ENCODE results near the gene RAD51.

The RAD51 gene

DNA sequence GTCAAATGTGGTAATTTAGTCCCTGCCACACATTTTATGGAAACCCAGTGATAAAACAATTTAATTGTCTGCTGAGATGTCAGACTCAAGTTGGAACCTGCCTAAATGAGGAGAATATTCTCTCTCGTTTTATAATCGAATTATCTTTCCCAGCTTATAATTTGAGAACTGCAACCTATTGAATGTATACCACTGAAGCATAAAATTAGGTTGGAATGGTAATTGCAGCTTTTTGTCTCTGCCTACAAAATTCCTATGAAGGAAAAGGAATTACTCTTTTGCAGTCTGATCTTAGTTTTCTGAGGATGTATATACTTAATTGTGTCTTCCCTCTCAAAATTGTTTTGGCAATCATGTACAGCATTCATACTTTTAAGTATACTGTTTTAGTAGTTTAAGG is 28.9 kb downstream of the RAD51 start:
- no peak for DNase-seq

DNA sequence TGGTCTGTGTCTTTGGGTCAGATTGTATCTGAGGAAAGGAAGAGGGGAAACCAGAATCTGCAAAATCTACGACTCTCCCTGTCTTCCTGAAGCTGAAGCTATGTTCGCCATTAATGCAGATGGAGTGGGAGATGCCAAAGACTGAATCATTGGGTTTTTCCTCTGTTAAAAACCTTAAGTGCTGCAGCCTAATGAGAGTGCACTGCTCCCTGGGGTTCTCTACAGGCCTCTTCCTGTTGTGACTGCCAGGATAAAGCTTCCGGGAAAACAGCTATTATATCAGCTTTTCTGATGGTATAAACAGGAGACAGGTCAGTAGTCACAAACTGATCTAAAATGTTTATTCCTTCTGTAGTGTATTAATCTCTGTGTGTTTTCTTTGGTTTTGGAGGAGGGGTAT is 36.1 kb downstream of the RAD51 start:
- DNase-seq, result no peak

- DNase-seq, result no peak
These were observed 41.6 kb downstream of the RAD51 start for GRCh38 chr15:40736575-40736974.

DNA sequence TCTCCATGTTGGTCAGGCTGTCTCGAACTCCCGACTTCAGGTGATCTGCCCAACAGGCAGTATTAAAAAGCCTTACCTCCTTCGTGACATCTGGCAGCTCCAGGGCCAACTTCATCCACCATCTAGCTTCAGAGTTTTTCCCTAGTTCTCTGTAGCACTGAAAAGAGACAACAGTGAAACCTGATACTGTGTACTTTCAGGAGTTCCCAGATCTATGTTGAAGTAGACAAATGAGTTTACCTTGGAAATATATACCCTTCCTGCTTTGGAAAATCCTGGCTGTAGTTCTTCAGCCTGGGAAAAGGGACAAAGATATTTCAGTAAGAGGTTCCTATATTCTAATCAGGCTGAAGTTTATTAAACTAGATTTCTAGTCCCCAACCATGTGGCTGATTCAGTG is 42.1 kb downstream of the RAD51 start:
- no peak for DNase-seq

DNA sequence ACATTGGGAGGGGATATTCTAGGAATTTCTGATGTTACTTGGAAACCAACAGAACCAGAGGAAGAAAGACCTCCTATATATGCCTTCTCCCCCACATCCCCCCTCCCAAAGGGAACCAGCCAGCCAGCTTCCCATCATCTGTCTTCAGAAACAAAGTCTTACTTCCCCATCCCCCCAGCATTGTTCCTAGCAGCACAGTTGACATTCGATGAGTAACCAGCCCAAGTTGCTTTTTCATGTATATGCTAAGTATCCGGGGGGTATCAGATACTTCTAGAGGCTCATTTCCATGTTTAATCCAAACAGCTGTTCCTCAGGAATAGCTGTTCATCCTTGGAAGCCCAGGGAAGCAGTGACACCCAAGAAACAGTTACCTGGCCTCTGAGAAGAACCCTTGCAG is 44.1 kb downstream of the RAD51 start:
- no peak for DNase-seq

DNA sequence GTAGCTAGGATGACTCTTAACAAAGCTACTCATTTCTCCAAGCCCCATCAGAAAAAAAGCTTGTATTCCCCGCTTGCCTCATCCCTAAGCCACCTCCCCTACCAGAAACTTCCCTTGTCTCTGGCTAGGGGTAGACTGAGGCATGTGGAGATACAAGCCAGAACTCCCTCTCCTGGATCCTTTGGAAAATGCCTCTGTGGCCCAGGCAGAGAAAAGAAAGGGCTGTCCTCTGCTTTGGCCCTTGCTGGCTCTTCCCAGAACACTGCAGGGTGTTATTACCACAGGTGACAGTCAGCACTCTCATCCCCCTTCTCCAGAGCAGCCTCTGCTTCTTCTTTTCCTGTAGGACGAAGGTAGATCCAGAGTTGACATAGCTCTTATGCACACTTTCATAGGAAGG is 44.9 kb downstream of the RAD51 start:
- no peak for DNase-seq

- DNase-seq, result no peak
These were observed 48.5 kb downstream of the RAD51 start for GRCh38 chr15:40743485-40743901.

DNA sequence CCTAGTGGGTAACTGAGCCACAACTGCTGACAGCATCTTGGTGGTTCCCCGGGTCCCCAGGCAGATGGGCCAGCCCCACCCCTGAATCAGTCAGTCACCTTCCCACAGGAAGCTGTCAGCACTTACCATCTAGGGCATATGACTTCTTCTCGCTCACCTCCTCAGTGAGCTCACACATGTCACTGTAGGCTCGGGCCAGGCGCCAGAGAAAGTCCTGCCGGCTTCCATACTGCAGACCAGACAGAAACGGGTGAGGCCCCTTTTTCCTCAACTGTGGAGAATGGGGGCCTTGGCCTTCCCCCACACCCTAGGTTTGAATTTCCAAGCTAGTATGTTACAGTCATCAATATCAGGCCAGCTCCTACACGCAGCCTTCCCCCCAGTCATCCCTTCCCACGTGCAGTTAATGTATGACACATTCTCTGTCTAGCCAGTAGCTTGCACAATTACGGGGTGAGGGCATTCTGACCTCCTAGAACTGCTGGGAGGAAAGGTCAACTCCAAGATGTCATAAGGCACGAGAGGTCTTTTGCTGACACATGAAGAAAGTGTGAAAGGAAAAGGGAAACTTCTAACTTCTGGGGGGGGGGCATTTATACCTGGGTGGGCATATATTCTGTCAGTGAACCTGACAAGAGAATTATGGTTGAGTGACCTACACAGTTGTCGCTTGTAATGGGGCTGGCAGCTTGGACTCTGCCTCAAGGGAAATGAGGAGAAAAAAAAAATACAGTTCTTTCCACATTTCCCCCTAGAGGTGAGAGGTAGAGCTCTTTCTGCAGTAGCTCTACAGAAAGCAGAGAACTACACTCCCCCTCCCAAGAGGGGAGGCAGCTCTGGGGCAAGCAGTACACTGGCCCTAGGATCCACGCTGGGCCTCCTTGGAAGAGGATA is 49.2 kb downstream of the RAD51 start:
- no peak for DNase-seq

- DNase-seq, result no peak
These were observed 49.8 kb downstream of the RAD51 start for GRCh38 chr15:40744815-40745152.

DNA sequence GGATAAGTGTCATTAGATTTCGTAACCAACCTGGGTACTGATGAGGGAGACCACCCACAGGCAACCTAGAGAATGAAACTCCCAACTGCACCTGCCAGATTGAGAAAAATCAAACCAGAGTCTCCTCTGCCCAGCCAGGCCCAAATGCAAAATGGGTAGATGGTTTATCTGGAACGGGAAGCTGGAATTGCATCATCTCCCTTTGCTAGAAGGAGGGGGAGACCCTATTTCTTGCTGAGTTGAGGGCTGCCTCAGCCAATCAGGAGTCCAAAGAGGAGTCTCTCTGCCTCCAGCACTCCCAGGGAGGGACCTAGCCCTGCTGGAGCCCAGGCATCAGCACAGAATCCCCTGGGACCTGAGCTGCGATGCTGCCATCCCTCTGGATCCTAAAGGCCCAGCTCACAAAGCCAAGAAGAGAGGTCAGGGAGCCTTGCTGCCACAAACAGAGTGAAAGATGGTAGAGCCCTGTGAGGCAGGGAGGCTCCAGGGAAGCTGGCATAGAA is 52.0 kb downstream of the RAD51 start:
- DNase-seq, result no peak

GRCh38 chr15:40747685-40748631 is 53.0 kb downstream of the RAD51 start:
- DNase-seq, result no peak

GRCh38 chr15:40749151-40749630 is 54.2 kb downstream of the RAD51 start:
- no peak for DNase-seq

- no peak for DNase-seq
These were observed 55.9 kb downstream of the RAD51 start for GRCh38 chr15:40750885-40751284.

DNA sequence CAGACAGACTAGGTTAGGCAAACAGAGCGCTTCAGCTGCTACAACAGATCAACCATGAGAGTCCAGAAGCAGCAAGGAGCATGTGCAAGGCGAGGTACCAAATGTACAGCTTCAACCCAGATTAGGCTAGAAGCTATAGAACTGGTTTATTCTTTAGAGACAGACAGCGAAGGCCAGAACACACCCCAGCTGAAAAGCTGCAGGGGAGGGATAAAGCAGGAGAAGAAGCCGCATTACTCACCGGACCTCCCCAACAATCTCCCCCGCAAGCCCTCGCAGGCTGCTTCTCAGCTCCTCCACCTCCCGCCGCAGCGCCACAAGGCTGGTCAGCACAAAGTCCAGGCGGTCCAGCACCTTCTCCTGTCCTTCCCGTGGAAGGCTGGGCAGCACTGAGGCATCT is 56.8 kb downstream of the RAD51 start:
- no peak for DNase-seq

DNA sequence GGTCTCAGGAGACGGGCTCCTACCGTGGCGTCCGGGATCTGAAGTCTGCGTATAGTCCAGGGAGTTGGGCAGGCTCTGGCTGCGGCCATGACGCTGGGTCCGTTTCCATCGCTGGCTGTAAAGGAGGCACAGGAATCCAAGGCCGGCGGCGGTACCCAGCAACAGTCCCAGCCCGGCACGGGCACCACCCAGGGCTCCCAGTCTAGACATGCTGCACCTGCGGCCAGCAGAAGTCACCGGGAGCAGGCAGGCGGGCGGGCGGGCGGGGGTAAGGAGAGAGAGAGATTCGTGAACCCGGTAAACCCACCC is 59.6 kb downstream of the RAD51 start:
- no peak for DNase-seq

DNA sequence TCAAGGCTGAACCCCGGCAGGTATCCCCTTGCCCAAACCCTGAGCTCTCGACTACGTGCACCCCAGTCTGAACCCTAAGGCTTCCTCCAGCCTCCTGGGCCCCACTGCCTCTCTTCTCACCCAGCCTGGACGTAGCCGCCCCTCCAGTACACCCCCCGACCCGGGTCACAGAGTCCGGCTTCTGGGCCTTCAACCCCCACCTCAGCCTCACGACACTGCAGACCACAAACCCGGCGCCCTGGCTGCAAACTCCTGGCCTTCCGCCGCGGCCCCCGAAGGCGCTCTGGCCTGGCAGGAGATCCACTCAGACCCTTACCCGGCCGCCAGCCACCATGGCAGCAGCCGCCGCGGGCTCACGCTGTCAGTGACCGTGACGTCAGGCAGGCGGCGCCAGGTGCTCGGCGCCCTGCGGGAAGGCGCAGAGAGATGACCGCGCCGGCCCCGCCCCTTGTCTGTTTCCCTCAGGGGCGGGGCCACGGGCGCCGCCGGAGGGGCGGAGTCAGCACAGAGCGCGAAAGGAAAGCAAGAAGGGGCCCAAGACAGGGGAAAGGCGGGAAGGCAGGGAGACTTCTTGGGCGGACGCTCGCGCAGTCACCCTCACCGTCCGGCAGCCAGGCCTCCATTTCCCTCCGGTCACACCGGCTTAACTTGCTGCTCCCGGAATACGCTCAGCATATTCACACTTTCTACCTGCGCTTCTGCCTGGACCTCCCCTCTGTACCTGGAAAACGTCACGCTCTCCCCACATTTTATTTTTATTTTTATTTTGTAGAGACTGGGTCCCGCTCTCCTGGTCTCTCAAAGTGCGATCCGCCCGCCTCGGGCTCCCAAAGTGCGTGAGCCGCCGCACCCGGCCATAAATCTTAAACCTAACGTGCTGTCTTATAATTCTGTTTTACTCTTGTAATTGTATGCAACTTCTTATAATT is 60.2 kb downstream of the RAD51 start, which contains the start of gene RMDN3:
TSS of gene RMDN3 (minus strand) at position 372 of the 929 bp plus-strand sequence. CDS start 471 bp downstream, outside the sequence.
- peak; percentile 77 for DNase-seq

GRCh38 chr15:40755812-40756208 is 60.8 kb downstream of the RAD51 start:
- no peak for DNase-seq

GRCh38 chr15:40756938-40757337 is 62.0 kb downstream of the RAD51 start:
- no peak for DNase-seq

GRCh38 chr15:40759961-40760360 is 65.0 kb downstream of the RAD51 start:
- DNase-seq, result no peak

DNA sequence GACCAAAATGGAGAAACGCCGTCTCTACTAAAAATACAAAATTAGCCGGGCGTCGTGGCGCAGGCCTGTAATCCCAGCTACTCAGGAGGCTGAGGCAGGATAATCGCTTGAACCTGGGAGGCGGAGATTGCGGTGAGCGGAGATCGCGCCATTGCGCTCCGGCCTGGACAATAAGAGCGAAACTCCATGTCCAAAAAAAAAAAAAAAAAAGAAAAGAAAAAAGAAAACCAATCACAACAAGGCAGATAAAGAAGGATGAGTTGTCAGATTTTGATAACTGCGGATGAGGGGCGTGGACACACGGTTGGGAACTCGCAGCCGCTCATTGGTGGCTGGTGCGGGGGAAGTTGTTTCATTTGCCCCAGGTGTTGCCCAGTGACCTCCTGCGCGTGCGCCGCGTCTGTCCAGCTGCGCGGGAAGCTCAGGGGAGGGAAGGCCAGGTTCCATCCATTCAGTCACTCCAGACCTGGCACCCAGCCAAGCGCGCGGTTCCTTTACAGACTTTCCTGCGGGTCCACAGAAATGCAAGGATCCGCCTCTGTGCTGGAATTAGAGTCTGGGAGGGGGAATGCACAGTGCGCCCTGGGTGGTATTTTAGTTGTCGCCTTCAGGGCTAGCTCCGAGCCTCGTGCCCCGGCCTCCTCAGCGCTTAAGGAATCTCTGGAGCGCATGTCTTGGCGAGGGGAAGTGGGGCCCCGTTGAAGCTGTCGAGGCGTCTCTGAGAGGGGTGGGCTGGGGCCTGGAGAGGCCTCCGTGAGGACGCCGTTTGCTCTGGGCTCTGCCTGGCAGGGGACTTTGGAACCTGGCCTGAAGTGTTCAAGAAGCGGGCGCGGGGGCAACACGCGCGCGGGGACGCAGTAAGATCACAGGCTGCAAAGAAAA is 68.2 kb downstream of the RAD51 start:
- DNase-seq, result no peak
